Astrocyte of the cerebellum (primary cell): ENCODE data around the gene ZNF630.
A peak's percentile ranks its signal among the peaks of the same experiment; 100 is the strongest.

Experiments used
- DNase-seq: peaks from one replicate; pipeline ENCODE4 v3.0.0-alpha.2; 2011; ENCODE audit warnings: low read depth
- H3K4me3 ChIP-seq: 2 replicates; pipeline ENCODE4 v1.5.1; 2011; ENCODE audit warnings: mild to moderate bottlenecking, low read depth, low read length, moderate library complexity
- CTCF ChIP-seq: IDR thresholded peaks from 2 replicates; pipeline ENCODE4 v1.5.1; 2012; ENCODE audit warnings: low read length, low read depth, moderate library complexity, mild to moderate bottlenecking; ENCODE audit errors: missing control alignments
- in situ Hi-C: cut with HindIII; loops from 2 replicates; pipeline ENCODE4 v1.10.0; 2017; ENCODE audit warnings: low sequenced_read_pairs

ZNF630 gene

GRCh38 chrX:48083706-48084105, 12.3 kb upstream of the ZNF630 start:
- in situ Hi-C loops, result no loop called here
- no peak for TF ChIP-seq CTCF
- no peak for DNase-seq
- H3K4me3 ChIP-seq, result no peak overlapping the region

GRCh38 chrX:48083212-48083611, 11.8 kb upstream of the ZNF630 start:
- no peak overlapping the region for H3K4me3 ChIP-seq
- TF ChIP-seq CTCF, result peak; percentile 57
- in situ Hi-C loops, result no loop called here
- DNase-seq, result peak; percentile 8

GRCh38 chrX:48076343-48076742, 4.9 kb upstream of the ZNF630 start:
- DNase-seq, result no peak
- H3K4me3 ChIP-seq, result no peak overlapping the region
- in situ Hi-C loops, result no loop called here

GRCh38 chrX:48071986-48072605, 656 bp upstream of the ZNF630 start:
- peak overlapping the region; percentile 61 for H3K4me3 ChIP-seq
- in situ Hi-C loops, result no loop called here
- no peak for DNase-seq
- TF ChIP-seq CTCF, result no peak

More at GRCh38 chrX:48076343-48076742, 4.9 kb upstream of the ZNF630 start:
- TF ChIP-seq CTCF, result no peak

- TF ChIP-seq CTCF, result no peak
- DNase-seq, result no peak
- H3K4me3 ChIP-seq, result no peak overlapping the region
- in situ Hi-C loops, result no loop called here
Observed at GRCh38 chrX:48068096-48068887, 3.1 kb downstream of the ZNF630 start.

- H3K4me3 ChIP-seq, result no peak overlapping the region
- no peak for TF ChIP-seq CTCF
- no peak for DNase-seq
- in situ Hi-C loops, result no loop called here
Observed at GRCh38 chrX:48064261-48064660, 7.2 kb downstream of the ZNF630 start.
